Esophagus muscularis mucosa (tissue), 3 donors: ENCODE data around the gene ATRIP.

ENCODE experiments used
- CTCF ChIP-seq, 3 experiments: fragments of 200-600 bp in 2 of 3; fragments of 450-650 bp in 1 of 3; sonication (generic) in 2 of 3; IDR thresholded peaks; one replicate each; pipeline ENCODE4 v1.5.1; 2017 to 2019; ENCODE audit warnings: antibody characterized with exemption in 3 of 3, mild to moderate bottlenecking in 2 of 3, moderate library complexity in 1 of 3
- POLR2AphosphoS5 ChIP-seq, 2 donors: sonication (generic); formaldehyde crosslinking; IDR thresholded peaks; one replicate each; pipeline ENCODE4 v1.6.1; 2017; ENCODE audit warnings: antibody characterized with exemption in 2 of 2

- no peak for TF ChIP-seq POLR2AphosphoS5 (IDR thresholded peaks at IDR 0.05)
- no peak for TF ChIP-seq CTCF (IDR thresholded peaks at IDR 0.05)
Measured at GRCh38 chr3:48432411-48433371, 13.8 kb upstream of the ATRIP start.
